Breast epithelium (tissue), 3 donors: ENCODE data around the gene TMSB4X.
"Not testable (repeated sequence)": the region's sequence is repeated elsewhere in the genome, so short reads cannot be mapped to it uniquely, and the experiment has no call there.

Experiments used
- CTCF ChIP-seq, 3 donors: fragments of 450-650 bp; IDR thresholded peaks; one replicate each; pipeline ENCODE4 v1.5.1; 2016 to 2017; ENCODE audit warnings: antibody characterized with exemption in 3 of 3, mild to moderate bottlenecking in 3 of 3, moderate library complexity in 3 of 3
- POLR2A ChIP-seq: fragments of 450-650 bp; IDR thresholded peaks from one replicate; pipeline ENCODE4 v1.6.1; 2016; ENCODE audit warnings: antibody characterized with exemption, mild to moderate bottlenecking, moderate library complexity
- POLR2AphosphoS5 ChIP-seq, 3 donors: sonication (generic); formaldehyde crosslinking; IDR thresholded peaks; one replicate each; pipeline ENCODE4 v1.6.1; 2017; ENCODE audit warnings: antibody characterized with exemption in 3 of 3

GRCh38 chrX:12980039-12980438 is 5.1 kb downstream of the TMSB4X start:
- TF ChIP-seq CTCF (IDR thresholded peaks at IDR 0.05); POLR2AphosphoS5 (IDR thresholded peaks at IDR 0.05); POLR2A: not testable (repeated sequence)
